HG03097 (cell line): Measurements from ENCODE around the gene JMJD8.

Experiments
- ATAC-seq: cut with Tn5 transposase; IDR thresholded peaks from one replicate; pipeline ENCODE4 v1.9.1; 2021; ENCODE audit not compliant: unreplicated experiment, low FRiP score

JMJD8 gene

GRCh38 chr16:678209-678857 lies 5.8 kb downstream of the JMJD8 start:
- no peak for ATAC-seq

GRCh38 chr16:677316-678190 lies 6.6 kb downstream of the JMJD8 start:
- no peak for ATAC-seq

GRCh38 chr16:676913-677312 lies 7.2 kb downstream of the JMJD8 start:
- no peak for ATAC-seq

- no peak for ATAC-seq
These were observed 7.6 kb downstream of the JMJD8 start for GRCh38 chr16:676565-676902.

- ATAC-seq: no peak
These were observed 8.1 kb downstream of the JMJD8 start for GRCh38 chr16:675884-676564.

GRCh38 chr16:674968-675883 lies 8.9 kb downstream of the JMJD8 start, which contains the start of gene RHBDL1:
RHBDL1 (plus strand) TSS chr16:675671; CDS start chr16:675791, 120 bp downstream.
- ATAC-seq: no peak

- ATAC-seq: no peak
These were observed 9.8 kb downstream of the JMJD8 start for GRCh38 chr16:674214-674881.

GRCh38 chr16:673399-673991 lies 10.6 kb downstream of the JMJD8 start:
- ATAC-seq: no peak

- no peak for ATAC-seq
These were observed 11.3 kb downstream of the JMJD8 start for GRCh38 chr16:672851-673250.

GRCh38 chr16:672371-672770 lies 11.8 kb downstream of the JMJD8 start:
- no peak for ATAC-seq

GRCh38 chr16:671353-672131 lies 12.6 kb downstream of the JMJD8 start:
- no peak for ATAC-seq

GRCh38 chr16:670485-671352 lies 13.4 kb downstream of the JMJD8 start:
- ATAC-seq: no peak

- ATAC-seq: no peak
These were observed 14.5 kb downstream of the JMJD8 start for GRCh38 chr16:669666-670065.

GRCh38 chr16:668519-669171 lies 15.5 kb downstream of the JMJD8 start:
- ATAC-seq: peak; percentile 4

- peak; percentile 82 for ATAC-seq
These were observed 16.2 kb downstream of the JMJD8 start, which contains the start of gene RHOT2 for GRCh38 chr16:667780-668518. RHOT2 (plus strand) TSS chr16:668132; CDS start chr16:668200, 68 bp downstream.

- ATAC-seq: no peak
These were observed 16.9 kb downstream of the JMJD8 start for GRCh38 chr16:667113-667779.
